Nephron progenitor cell (in vitro differentiated cells): ENCODE data around the gene GRAMD1C.

Source experiments
- DNase-seq: peaks from one replicate; pipeline ENCODE4 v3.0.0; 2021
- H3K27ac Mint-ChIP-seq: 2 replicates; pipeline ENCODE4 v1.8.0; 2021; ENCODE audit warnings: mild to moderate bottlenecking, moderate library complexity, mixed read lengths
- H3K27me3 Mint-ChIP-seq: 2 replicates; pipeline ENCODE4 v1.8.0; 2021; ENCODE audit warnings: mild to moderate bottlenecking, low read depth, mixed read lengths; ENCODE audit not compliant: poor library complexity
- H3K36me3 Mint-ChIP-seq: 2 replicates; pipeline ENCODE4 v1.8.0; 2021; ENCODE audit warnings: low read depth, mixed read lengths
- H3K4me1 Mint-ChIP-seq: 2 replicates; pipeline ENCODE4 v1.8.0; 2021; ENCODE audit warnings: mixed read lengths
- H3K4me3 Mint-ChIP-seq: 2 replicates; pipeline ENCODE4 v1.8.0; 2021; ENCODE audit warnings: mild to moderate bottlenecking, moderate library complexity, mixed read lengths
- H3K9me3 Mint-ChIP-seq: 2 replicates; pipeline ENCODE4 v1.8.0; 2021; ENCODE audit warnings: mild to moderate bottlenecking, moderate library complexity, mixed read lengths
- TF ChIP-seq, protein P1 (sequence below): fragments of 200-600 bp; sonication (generic); IDR thresholded peaks from 2 replicates; pipeline ENCODE4 v1.5.0; 2021; ENCODE audit warnings: antibody characterized with exemption

Gene GRAMD1C

DNA sequence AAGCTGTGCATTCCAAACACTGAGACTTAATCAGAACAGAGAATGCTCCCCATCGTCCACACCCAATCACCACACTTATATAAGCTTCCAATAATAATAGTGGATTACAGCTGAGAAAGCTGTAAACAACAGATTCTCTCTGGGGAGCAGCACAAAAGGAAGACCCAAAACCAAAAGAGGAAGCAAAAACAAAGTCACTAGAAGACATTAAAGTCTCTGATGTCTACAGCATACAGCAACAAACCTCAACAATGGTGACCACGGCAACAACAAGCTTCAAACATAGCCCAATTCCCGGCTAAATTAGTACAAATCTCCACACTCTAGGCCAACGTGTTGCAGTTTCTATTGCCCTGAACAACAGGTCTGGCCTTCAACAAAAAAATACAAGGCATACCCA lies 147.0 kb downstream of the GRAMD1C start:
- Mint-ChIP-seq H3K36me3 (peaks cover 29% of the 10 kb centered on the region), H3K4me3 (no peak overlapping the region), H3K27me3 (no peaks in the 10 kb centered on the region), H3K4me1 (no peaks in the 10 kb centered on the region), H3K9me3 (peaks cover 4% of the 10 kb centered on the region), H3K27ac (no peak overlapping the region)
- TF ChIP-seq, protein P1, sequence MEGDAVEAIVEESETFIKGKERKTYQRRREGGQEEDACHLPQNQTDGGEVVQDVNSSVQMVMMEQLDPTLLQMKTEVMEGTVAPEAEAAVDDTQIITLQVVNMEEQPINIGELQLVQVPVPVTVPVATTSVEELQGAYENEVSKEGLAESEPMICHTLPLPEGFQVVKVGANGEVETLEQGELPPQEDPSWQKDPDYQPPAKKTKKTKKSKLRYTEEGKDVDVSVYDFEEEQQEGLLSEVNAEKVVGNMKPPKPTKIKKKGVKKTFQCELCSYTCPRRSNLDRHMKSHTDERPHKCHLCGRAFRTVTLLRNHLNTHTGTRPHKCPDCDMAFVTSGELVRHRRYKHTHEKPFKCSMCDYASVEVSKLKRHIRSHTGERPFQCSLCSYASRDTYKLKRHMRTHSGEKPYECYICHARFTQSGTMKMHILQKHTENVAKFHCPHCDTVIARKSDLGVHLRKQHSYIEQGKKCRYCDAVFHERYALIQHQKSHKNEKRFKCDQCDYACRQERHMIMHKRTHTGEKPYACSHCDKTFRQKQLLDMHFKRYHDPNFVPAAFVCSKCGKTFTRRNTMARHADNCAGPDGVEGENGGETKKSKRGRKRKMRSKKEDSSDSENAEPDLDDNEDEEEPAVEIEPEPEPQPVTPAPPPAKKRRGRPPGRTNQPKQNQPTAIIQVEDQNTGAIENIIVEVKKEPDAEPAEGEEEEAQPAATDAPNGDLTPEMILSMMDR: no peak
- DNase-seq: no peak
